ENCODE results near the gene DHRS12.

The DHRS12 gene

DNA sequence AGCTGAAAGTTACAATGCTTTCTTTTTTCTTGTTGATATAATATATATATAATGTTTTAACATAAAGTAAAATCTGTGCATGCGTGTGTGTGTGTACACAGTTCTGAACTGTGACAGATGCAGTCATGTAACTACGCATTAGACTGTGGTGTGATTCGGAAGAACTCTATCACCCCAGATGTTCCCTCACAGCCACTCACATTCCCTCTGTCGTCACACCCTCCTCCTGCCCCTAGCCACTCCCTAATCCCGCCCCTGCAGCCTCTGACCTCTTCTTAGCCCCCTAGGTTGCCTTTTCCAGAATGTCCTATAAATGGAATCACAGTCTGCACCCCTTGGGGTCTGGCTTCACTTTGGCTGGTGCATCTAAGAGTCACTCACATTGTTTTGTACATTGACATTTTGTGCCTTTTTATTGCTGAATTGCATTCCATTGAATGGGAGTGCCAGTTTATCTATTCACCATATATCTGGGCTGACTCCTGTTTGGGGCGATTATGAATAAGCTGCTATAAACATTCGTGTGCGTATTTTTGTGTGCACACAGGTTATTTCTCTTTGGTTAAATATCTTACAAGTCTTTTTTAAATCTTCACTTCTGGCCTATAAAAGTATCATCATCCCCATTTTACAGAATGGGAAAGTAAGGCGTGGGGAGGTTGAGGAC is 20.4 kb downstream of the DHRS12 start:
- DNase-seq: no peak

DNA sequence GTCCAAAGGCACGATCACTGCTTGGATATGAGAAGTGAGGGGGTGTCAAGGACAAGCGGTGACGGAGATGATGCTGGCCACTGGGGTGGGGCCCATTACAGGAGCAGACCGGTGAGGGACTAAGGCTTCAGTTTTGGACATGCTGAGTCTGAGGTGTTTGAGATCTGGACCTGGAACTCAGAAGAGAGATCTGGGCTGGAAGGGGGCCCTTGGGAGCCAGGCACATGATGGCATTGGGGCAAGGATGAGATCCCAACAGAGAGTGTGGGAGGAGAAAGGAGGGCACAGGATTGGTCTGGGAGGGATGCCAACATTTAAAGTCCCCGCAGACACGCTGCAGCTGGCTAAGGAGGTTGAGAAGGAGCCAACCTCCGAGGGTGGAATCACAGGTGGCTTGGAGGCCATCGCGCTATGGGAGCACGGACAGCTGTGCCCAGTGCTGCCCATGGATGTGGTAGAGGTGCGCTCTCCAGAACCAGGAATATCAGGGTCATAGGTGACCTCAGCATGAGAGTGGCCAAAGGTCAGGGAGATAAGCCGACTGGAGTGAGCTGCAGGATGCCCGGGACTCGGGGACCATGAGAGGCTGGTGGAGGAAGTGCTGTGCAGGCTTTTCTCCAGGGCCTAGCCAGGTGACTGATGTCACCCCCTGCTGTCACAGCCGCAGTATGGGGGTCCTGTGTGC is 21.8 kb downstream of the DHRS12 start:
- no peak for DNase-seq

DNA sequence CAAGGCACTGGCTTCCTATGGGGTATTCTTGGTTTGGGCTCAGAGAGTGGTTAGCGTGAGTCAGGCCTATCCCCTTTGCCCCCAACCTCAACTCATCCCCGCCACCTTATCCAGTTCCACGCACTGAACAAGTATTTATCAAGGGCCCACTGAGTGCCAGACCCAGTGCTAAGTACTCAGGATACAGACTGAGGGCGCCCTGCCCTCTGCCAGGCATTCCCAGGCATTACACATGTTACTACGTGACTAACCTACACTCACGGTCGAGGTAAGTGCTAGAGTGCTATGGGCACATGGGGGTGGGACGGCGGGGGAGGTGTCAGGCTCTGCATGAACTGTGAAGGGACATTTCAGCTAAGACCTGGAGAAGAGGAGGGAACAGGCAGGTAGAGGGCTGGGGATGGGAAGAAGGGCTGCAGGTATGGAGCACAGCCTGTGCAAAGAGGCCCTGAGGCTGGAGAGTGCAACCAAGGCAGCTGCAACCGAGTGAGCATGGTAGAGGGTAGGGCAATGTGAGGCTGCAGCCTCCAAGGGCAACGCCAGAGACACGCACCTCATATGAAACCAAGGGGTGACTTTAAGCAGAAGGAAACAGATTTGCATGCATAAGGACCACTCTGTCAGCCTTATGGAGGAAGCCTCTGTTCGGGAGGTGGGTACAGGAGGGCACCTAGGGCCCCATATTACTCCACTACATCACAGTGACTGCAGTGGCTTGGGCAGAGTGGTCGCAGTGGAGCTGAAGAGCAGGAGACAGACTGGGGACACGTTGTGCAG is 22.5 kb downstream of the DHRS12 start:
- DNase-seq: no peak

DNA sequence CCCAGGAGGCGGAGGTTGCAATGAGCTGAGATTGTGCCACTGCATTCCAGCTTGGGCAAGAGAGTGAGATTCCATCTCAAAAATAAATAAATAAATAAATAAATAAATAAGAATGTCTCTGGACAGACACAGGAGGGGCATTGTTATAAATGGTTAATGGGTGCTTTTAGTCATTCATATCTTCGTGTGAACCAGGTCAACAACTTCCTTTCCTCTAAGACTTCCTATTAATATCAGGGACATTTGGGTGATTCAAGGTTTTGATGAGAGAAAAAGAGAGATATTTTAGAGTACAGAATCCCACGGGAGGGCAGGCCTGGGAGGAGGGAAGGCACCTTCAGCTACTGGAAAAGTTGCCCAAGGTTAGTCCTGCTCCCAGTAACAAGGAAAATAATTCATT is 23.9 kb downstream of the DHRS12 start:
- DNase-seq: no peak

DNA sequence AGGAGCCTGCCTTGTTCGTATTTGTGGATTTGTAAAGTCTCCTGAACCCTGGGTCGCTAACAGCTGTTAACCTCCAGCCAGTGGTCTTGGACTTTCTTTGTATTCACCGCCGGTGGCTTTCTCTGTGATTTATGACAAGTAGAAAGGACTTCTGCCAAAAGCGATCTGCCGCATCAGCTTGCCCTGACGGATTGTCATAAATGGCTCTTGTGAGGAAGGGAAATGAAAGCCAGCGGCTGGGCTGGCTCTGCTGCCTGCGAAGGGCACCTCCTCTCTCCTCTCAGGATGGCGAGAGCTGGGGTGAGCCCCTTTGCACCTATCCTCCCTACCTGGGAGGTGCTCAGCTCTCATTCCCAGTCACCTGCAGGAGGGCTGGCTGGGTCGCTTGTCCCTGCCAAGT is 25.6 kb downstream of the DHRS12 start:
- DNase-seq: peak in 1 of 58 donors; percentile 16

DNA sequence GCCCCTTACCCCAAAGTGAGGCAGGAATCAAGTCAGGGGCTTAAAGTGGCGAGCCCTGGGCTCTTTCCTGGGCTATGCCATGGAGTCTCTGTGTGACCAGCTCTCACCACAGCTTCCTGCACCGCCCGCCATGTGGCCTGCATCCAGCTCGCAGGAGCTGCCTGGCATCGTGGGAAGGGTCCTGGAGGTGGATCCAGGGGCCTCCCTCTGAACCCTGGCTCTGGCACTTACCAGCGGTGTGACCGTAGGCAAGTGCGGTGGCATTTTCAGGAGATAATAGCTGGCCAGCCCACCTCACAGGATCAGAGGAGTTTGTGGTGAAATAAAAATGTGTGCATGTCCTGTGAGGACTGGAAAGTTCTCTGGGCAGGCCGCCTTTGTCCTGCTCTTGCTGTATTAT is 26.0 kb downstream of the DHRS12 start:
- DNase-seq: no peak

DNA sequence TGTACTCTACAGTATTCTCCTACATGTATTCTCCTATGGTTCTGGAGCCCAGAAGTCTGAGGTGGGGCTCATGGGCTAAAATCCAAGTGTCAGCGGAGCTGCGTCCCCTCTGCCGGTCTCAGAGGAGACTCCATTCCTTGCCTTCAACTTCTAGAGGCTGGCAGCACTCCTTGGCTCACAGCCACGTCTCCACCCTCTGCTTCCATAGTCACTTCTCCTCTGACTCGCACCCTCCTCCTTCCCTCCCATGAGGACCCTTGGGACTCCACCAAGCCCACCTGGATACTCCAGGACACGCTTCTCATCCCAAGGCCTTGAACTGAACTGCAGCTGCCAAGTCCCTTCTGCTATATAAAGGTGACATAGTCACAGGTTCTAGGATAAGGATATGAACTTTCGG is 27.8 kb downstream of the DHRS12 start:
- no peak for DNase-seq

DNA sequence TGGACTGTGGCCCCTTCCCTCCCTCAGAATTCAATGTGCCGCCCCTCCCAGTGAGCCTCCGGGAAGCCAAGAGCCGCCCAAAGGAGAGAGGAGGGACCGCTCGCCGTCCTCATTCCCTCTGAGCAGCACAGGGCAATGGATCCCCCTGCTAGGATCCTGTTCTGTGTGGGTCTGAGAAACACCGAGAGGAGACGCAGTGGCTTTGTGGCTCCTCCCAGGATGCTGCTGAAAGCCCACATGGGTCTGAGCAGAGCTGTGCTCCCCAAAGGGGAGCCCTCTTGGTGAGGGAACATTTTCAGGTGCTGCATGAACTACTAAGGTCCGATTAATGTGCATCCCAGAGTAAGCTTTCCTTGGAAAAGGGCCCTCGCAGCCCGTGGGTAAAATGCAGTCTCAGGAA is 30.4 kb downstream of the DHRS12 start:
- DNase-seq: no peak

DNA sequence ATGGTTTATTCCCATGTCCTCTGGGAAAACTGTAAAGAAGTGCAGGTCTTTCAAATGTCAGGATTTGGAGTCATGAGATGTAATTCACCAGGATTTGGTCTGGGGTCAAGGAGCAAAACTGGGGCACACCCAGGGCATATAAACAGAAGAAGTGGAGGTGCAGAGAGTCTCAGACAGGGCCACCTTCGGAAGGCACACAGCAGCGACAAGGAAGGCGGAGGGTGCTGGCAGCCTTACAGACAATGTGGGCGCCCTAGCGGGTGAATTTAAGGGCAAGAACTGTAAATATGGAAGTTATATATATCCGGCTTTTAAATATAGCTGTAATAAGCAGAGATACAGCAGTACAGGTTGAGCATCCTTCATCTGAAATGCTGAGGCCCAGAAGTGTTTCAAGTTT is 31.2 kb downstream of the DHRS12 start:
- DNase-seq: peak in 2 of 58 donors; percentile 5 to 11

DNA sequence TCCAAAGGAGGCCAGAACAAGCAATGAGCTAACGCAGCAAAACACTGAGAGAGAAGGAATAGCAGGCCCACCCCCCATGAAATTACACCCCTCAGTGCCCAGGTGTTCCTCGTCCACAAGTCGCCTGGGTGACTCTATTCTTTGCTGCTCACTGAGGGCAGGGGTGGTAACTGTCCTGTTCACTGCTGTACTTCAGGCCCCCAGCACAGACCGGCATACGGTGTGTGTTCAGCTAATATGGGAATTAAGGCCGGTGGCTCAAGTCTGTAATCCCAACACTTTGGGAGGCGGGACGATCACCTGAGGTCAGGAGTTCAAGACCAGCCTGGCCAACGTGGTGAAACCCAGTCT is 31.9 kb downstream of the DHRS12 start:
- DNase-seq: no peak

DNA sequence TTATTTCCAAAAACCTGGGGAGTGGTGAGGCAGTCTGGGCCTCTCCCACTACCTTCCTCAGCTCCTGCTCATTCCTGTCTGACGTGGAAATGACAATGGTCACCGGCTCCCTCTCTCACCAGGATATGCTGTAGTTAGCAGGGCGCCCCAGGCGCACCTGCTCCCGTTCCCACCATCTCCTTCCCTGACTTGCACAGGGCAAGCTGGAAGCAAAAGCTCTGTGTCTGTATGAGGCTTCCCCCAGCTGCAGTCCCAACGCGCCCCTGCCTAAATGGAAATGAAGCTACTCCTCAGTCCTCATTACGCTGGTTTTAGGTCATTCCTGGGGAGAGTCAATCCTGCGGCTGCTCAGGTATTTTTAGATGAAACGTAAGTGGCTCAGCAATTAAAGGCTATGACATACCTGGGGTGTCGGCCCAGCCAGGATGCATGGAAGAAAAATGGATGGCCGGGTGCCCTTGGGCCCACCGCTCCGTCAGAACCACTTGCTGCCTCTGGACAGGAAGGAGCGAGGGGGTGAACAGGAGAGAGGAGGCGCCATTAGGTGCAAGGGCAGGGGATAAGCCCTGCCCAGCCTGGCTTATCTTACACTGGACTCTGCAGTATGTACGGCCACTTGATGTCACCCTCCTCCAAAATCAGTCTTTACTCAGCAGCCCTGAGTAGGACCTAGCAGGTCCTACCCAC is 32.4 kb downstream of the DHRS12 start:
- no peak for DNase-seq

DNA sequence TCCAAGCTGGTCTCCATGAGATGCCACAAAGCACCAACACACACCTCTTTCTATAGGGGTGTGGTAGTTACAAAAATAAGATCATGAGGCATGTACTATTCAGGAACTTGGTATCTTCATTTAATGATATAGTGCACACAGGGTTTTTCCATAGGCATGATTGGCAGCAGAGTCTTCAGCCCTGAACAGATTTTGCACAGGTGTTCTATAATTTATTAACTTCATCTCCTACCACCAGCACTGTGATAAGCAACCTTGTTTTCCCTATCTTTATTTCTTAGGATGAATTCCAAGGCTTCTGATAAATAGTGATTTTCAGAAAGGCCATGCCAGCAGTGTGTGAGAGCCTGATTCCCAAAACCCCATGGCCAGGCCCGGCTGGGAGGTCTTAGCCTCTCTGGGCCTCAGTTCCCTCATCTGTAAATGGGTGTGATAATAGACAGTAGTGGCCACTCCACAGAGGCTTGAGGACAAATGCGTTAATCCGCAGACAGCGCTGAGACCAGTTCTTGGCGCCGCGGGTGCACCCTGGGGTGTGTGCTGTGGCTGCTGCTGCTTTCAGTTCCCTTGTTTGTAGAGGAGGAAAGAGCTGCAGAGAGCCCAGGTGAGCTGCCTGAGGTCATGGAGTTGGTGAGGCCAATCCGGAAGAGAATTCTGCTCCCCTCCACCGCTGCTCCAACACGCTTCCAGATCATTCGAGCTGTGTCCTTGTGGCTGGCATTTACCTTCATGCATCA is 33.1 kb downstream of the DHRS12 start:
- no peak for DNase-seq

DNA sequence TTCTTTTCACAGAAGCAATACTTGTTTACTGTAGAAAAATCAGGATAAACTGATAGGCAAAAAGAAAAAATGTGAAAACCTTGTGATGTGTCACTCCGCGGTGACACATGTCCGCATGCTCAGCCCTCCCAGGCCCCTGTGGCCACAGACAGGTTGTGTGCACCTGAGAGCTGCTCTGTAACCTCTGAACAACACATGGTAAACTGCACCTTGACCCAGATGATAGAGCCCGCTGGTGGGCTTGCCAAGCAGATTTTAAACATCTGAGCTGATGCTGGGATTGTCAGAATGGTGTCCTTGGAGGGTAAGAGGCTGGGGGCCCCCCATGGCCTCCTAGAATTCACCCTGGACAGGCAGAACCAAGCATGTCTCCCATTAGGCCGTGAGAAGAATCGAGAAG is 33.8 kb downstream of the DHRS12 start:
- DNase-seq: no peak

DNA sequence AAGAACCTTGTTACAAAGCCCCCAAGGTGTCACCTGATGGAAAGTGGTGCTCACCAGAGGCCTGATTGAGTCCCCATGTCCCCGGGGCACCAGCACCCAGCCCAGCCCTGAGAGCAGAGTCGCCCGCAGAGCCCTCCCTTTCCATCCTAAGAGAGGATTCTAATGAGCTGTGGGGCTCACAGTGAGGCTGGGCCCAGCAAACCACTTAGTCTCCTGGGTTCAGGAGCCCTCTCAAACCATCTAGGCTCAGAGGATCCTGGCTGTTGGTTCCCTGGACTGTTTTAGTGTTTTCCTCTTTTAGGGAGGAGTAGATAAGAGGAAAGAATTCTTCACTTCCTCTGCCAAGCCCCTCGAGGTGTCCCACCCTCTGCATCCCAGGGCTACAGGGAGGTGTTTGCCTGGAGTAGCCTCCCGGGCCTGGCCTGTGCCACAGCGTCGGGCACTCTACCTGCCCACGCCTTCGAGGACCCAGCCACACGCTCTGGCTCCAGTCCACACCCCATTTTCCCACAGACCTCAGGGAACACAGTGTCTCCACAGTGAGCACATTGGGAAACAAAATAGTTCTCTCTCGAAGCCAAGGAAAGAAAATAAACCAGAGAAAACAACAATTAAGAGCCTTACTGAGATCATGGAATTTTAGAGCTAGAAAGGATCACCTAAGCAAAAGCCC is 34.4 kb downstream of the DHRS12 start:
- DNase-seq: peak in 7 of 58 donors; percentile 15 to 46 (median 21)

DNA sequence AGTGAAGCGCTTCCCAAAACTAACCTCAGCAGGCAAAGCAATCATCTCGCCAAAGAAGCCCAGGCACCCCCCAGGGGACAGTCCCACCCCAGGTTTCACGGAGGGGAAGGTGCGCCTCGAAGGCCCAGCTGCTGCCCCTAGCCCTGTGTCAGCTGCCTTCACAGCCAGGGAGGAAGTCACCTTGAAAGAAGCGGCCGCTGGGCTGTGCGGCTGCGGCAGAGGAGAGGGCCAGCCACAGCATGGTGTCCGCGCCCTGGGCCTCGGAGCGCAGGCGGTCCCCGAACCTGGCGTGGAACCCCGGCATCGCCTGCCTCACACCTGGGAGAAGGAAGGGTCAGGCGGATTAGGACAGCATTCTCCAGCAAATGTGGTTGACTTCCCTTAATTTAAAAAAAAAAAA is 35.0 kb downstream of the DHRS12 start:
- DNase-seq: no peak

DNA sequence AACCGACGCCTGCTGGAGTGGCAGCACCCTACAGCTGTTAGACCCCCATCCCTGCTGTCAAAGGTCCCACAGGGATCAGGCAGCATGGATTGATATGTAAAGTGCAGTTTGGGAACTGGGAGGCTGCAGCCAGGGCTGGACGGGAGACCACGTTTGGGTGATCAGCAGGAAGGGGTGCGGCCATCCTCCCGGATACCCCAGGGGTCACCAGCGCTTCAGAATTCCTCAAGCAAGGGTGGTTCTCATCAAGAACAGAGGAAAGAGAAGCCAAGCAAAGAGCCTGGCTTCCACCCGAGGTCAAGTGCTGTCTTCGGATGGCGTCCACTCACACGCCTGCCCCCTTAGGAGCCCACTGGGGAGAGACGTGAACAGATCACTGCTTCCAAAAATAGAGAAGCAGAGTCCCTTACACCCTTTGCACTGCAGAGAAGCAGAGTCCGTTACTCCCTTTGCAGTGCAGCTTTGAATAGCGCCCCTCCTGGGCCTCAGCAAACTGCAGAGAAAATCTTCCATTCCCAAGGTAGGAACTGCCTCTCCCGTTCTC is 35.5 kb downstream of the DHRS12 start:
- DNase-seq: no peak

DNA sequence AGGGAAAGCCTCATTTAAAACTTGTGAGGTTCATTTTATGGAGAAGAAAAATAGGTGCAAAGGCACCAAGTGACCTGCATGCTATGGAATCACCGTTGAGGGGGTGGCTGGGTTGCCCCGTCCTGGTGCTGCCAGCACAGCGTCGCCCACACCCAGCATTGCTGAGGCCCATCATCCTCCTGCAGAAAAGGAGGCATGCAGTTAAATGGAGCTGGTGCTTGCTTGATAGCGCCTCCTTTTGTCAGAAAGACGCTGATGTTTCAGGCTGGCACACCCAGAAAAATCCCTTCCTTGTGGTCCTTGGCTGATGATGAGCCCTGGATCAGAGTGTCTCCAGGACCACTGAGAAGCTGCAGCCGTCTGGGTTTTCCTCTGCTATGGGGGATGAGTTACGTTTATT is 36.9 kb downstream of the DHRS12 start:
- no peak for DNase-seq

DNA sequence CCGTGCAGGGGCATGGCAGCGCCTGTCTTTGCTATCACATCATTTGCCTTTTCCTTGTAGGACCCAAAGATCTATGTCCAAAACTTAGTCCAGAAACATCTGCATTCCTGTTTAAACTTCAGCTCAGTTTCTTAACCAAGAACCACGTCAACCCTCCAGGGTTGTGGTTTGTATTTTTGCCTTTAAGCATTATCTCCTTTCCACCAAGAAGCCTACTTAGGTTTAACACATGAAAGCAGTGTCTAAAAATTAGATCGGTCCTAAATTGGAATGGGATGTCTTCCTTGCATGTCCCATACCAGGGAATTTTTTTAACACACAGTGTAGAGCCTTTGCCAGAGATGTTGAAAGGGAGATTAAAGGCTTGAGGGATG is 38.8 kb downstream of the DHRS12 start:
- DNase-seq: no peak

DNA sequence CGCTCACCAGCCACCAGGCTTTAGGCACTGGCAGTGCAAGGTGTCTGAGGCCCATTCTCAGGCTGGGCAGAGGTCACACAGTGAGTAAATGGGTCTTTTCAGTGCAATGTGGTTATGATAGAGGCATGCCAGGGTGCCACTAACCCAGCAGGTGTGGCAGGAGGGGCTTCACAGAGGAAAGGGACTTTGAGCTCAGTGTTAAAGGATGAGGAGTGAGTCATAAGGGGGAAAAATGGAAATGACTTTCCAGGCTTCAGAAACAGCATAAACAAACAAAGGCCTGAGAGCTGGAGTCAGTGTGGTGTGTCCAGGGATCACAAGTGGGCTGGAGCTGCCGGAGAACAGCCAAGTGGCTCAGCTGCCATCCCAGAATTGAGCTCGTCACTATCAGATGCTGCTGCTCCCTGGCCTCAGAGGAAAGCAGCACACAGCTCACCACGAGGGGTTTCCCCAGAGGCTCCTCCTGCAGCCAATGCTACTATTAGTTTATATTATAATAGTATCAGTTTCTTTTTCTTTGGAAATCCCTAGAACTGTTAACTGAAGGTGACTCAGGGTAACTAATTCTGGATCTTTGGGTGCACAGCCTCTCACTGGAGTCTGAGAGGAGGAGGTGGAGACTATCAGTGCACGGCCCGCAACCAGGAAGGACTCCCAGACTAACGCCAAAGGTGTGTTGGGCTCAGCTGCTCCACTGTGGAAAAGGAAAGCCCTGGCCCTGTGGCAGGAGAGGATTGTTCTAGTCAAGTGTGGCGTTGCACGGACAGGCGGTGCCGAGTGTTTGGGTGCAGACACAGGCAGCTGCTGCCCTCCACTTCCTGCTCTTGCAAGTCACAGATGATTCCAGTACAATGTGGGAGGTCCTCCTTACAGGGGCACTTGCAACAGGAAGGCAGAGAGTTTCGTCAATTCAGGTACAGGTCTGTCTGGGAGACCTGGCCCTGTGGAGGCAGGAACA is 39.5 kb downstream of the DHRS12 start:
- DNase-seq: peak in 38 of 58 donors; percentile 12 to 82 (median 48)
